ENCODE measurements around the gene HBA2.
A peak's percentile ranks its signal among the peaks of the same experiment; 100 is the strongest.
"Not testable (repeated sequence)": the region's sequence is repeated elsewhere in the genome, so short reads cannot be mapped to it uniquely, and the experiment has no call there.

HBA2 gene

DNA sequence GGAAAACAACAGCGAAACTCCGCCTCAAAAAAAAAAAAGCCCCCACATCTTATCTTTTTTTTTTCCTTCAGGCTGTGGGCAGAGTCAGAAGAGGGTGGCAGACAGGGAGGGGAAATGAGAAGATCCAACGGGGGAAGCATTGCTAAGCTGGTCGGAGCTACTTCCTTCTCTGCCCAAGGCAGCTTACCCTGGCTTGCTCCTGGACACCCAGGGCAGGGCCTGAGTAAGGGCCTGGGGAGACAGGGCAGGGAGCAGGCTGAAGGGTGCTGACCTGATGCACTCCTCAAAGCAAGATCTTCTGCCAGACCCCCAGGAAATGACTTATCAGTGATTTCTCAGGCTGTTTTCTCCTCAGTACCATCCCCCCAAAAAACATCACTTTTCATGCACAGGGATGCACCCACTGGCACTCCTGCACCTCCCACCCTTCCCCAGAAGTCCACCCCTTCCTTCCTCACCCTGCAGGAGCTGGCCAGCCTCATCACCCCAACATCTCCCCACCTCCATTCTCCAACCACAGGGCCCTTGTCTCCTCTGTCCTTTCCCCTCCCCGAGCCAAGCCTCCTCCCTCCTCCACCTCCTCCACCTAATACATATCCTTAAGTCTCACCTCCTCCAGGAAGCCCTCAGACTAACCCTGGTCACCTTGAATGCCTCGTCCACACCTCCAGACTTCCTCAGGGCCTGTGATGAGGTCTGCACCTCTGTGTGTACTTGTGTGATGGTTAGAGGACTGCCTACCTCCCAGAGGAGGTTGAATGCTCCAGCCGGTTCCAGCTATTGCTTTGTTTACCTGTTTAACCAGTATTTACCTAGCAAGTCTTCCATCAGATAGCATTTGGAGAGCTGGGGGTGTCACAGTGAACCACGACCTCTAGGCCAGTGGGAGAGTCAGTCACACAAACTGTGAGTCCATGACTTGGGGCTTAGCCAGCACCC is 2.6 kb downstream of the HBA2 start:
- TF ChIP-seq TAF1 (IDR thresholded peaks at IDR 0.05; ENCODE audit: low read depth, low read length) (no peak), POU2F2 (IDR thresholded peaks at IDR 0.05; ENCODE audit: low read depth, low read length) (no peak), POLR2A (IDR thresholded peaks at IDR 0.05; ENCODE audit: low read depth, low read length) (no peak), SPI1 (IDR thresholded peaks at IDR 0.05; ENCODE audit: low read depth, low read length) (no peak), PAX5 (IDR thresholded peaks at IDR 0.05; ENCODE audit: insufficient read depth, low read length, severe bottlenecking) (no peak), POLR2AphosphoS5 (IDR thresholded peaks at IDR 0.05; ENCODE audit: low read depth, low read length) (no peak)
- FAIRE-seq, result no peak
- no peak for DNase-seq (ENCODE audit: insufficient read length, low spot score)

DNA sequence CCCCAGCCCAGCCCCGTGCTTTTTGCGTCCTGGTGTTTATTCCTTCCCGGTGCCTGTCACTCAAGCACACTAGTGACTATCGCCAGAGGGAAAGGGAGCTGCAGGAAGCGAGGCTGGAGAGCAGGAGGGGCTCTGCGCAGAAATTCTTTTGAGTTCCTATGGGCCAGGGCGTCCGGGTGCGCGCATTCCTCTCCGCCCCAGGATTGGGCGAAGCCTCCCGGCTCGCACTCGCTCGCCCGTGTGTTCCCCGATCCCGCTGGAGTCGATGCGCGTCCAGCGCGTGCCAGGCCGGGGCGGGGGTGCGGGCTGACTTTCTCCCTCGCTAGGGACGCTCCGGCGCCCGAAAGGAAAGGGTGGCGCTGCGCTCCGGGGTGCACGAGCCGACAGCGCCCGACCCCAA is 3.3 kb downstream of the HBA2 start:
- FAIRE-seq; DNase-seq (ENCODE audit: insufficient read length, low spot score): not testable (repeated sequence)

DNA sequence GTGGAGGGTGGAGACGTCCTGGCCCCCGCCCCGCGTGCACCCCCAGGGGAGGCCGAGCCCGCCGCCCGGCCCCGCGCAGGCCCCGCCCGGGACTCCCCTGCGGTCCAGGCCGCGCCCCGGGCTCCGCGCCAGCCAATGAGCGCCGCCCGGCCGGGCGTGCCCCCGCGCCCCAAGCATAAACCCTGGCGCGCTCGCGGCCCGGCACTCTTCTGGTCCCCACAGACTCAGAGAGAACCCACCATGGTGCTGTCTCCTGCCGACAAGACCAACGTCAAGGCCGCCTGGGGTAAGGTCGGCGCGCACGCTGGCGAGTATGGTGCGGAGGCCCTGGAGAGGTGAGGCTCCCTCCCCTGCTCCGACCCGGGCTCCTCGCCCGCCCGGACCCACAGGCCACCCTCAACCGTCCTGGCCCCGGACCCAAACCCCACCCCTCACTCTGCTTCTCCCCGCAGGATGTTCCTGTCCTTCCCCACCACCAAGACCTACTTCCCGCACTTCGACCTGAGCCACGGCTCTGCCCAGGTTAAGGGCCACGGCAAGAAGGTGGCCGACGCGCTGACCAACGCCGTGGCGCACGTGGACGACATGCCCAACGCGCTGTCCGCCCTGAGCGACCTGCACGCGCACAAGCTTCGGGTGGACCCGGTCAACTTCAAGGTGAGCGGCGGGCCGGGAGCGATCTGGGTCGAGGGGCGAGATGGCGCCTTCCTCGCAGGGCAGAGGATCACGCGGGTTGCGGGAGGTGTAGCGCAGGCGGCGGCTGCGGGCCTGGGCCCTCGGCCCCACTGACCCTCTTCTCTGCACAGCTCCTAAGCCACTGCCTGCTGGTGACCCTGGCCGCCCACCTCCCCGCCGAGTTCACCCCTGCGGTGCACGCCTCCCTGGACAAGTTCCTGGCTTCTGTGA is 4.1 kb downstream of the HBA2 start, which contains the start of gene HBA1:
Gene HBA1 (plus strand): TSS at position 204 of the 906 bp plus-strand sequence. CDS start 37 bp downstream, at position 241.
- DNase-seq (ENCODE audit: insufficient read length, low spot score); FAIRE-seq: not testable (repeated sequence)

DNA sequence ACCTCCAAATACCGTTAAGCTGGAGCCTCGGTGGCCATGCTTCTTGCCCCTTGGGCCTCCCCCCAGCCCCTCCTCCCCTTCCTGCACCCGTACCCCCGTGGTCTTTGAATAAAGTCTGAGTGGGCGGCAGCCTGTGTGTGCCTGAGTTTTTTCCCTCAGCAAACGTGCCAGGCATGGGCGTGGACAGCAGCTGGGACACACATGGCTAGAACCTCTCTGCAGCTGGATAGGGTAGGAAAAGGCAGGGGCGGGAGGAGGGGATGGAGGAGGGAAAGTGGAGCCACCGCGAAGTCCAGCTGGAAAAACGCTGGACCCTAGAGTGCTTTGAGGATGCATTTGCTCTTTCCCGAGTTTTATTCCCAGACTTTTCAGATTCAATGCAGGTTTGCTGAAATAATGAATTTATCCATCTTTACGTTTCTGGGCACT is 4.7 kb downstream of the HBA2 start:
- no peak for FAIRE-seq
- no peak for TF ChIP-seq TAF1 (IDR thresholded peaks at IDR 0.05; ENCODE audit: low read depth, low read length)
- no peak for DNase-seq (ENCODE audit: insufficient read length, low spot score)

DNA sequence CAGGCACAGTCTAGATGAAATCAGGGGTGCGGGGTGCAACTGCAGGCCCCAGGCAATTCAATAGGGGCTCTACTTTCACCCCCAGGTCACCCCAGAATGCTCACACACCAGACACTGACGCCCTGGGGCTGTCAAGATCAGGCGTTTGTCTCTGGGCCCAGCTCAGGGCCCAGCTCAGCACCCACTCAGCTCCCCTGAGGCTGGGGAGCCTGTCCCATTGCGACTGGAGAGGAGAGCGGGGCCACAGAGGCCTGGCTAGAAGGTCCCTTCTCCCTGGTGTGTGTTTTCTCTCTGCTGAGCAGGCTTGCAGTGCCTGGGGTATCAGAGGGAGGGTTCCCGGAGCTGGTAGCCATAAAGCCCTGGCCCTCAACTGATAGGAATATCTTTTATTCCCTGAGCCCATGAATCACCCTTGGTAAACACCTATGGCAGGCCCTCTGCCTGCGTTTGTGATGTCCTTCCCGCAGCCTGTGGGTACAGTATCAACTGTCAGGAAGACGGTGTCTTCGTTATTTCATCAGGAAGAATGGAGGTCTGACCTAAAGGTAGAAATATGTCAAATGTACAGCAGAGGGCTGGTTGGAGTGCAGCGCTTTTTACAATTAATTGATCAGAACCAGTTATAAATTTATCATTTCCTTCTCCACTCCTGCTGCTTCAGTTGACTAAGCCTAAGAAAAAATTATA is 5.4 kb downstream of the HBA2 start:
- no peak for DNase-seq (ENCODE audit: insufficient read length, low spot score)
- TF ChIP-seq PAX5 (IDR thresholded peaks at IDR 0.05; ENCODE audit: insufficient read depth, low read length, severe bottlenecking) (no peak), POLR2A (IDR thresholded peaks at IDR 0.05; ENCODE audit: low read depth, low read length) (no peak), POU2F2 (IDR thresholded peaks at IDR 0.05; ENCODE audit: low read depth, low read length) (no peak), POLR2AphosphoS5 (IDR thresholded peaks at IDR 0.05; ENCODE audit: low read depth, low read length) (no peak), SPI1 (IDR thresholded peaks at IDR 0.05; ENCODE audit: low read depth, low read length) (no peak), TAF1 (IDR thresholded peaks at IDR 0.05; ENCODE audit: low read depth, low read length) (no peak)
- FAIRE-seq, result no peak

DNA sequence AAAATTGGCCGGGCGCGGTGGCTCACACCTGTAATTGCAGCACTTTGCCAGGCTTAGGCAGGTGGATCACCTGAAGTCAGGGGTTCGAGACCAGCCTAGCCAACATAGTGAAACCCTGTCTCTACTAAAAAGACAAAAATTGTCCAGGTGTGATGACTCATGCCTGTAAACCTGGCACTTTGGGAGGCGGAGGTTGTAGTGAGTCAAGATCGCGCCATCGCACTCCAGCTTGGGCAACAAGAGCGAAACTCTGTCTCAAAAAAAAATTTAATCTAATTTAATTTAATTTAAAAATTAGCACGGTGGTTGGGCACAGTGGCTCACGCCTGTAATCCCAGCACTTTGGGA is 6.0 kb downstream of the HBA2 start:
- FAIRE-seq (no peak), DNase-seq (ENCODE audit: insufficient read length, low spot score) (no peak)
- TF ChIP-seq SPI1 (IDR thresholded peaks at IDR 0.05; ENCODE audit: low read depth, low read length), result no peak
- no peak for TF ChIP-seq POLR2AphosphoS5 (IDR thresholded peaks at IDR 0.05; ENCODE audit: low read depth, low read length)
- no peak for TF ChIP-seq TAF1 (IDR thresholded peaks at IDR 0.05; ENCODE audit: low read depth, low read length)
- no peak for TF ChIP-seq POLR2A (IDR thresholded peaks at IDR 0.05; ENCODE audit: low read depth, low read length)
- no peak for TF ChIP-seq POU2F2 (IDR thresholded peaks at IDR 0.05; ENCODE audit: low read depth, low read length)
- no peak for TF ChIP-seq PAX5 (IDR thresholded peaks at IDR 0.05; ENCODE audit: insufficient read depth, low read length, severe bottlenecking)

DNA sequence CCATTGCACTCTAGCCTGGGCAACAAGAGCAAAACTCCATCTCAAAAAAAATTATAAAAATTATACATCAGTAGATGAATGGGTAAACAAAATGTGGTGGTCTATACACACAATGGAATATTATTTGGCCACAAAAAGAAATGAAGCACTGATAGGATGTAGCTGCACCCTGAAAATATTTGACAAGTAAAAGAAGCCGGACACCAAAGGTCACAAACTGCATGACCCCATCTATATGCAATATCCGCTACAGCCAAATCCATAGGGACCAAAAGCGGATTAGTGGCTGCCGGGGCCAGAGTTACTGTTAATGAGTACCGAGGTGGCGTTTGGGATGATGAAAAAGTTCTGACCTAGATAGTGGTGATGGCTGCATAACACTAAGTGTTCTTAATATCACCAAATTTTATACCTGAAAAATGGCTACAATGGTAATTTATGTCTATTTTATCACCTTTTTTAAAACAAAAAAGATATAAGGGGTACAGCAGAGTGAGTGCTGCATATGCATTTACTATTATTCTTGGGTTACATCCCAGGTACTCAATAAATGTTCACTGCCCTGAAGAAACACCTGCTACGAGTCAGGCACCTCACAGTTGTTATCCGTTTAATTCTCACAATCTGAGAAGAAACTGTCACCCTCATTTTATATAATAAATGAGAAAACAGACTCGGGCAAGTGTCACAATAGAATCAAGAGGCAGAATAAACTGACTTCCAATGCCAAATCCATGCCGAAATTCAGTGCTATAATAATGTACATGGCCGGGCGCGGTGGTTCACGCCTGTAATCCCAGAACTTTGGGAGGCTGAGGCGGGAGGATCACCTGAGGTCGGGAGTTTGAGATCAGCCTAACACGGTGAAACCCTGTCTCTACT is 6.8 kb downstream of the HBA2 start:
- no peak for TF ChIP-seq POU2F2 (IDR thresholded peaks at IDR 0.05; ENCODE audit: low read depth, low read length)
- no peak for TF ChIP-seq PAX5 (IDR thresholded peaks at IDR 0.05; ENCODE audit: insufficient read depth, low read length, severe bottlenecking)
- FAIRE-seq (no peak), DNase-seq (ENCODE audit: insufficient read length, low spot score) (no peak)

DNA sequence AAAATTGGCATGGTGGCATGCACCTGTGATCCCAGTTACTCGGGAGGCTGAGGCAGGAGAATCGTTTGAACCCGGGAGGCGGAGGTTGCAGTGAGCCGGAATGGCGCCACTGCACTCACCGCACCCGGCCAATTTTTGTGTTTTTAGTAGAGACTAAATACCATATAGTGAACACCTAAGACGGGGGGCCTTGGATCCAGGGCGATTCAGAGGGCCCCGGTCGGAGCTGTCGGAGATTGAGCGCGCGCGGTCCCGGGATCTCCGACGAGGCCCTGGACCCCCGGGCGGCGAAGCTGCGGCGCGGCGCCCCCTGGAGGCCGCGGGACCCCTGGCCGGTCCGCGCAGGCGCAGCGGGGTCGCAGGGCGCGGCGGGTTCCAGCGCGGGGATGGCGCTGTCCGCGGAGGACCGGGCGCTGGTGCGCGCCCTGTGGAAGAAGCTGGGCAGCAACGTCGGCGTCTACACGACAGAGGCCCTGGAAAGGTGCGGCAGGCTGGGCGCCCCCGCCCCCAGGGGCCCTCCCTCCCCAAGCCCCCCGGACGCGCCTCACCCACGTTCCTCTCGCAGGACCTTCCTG is 7.5 kb downstream of the HBA2 start, which contains the start of gene HBQ1:
Gene HBQ1 (plus strand): TSS at position 359 of the 575 bp plus-strand sequence. CDS start 28 bp downstream, at position 387.
- peak; percentile 82 for FAIRE-seq
- DNase-seq (ENCODE audit: insufficient read length, low spot score), result peak; percentile 64
- no peak for TF ChIP-seq POU2F2 (IDR thresholded peaks at IDR 0.05; ENCODE audit: low read depth, low read length)
- TF ChIP-seq POLR2AphosphoS5 (IDR thresholded peaks at IDR 0.05; ENCODE audit: low read depth, low read length), result no peak
